A549 (cell line): ENCODE results near the gene CACNA2D2. TPM values are rescaled to one million over a fixed set of nuclear protein-coding genes. Genes with fewer than 3 reads are reported as not detected.

Experiments used
- ATAC-seq, 2 experiments: fragments of 200-7000 bp in 1 of 2; fragments of >200 bp in 1 of 2; cut with Nextera tagmentation in 1 of 2; cut with Tn5 transposase in 1 of 2; 3 replicates each; pipeline versions ENCODE4 v1.8.0 to v1.9.1; 2018 to 2020; ENCODE audit warnings: mild to moderate bottlenecking in 1 of 2, moderate library complexity in 1 of 2
- CTCF ChIA-PET: fragments of 300-600 bp; sonication (Branson Sonifier 250); formaldehyde crosslinking; extraction: SDS; loops from one replicate; lab custom pipeline; 2021; ENCODE audit warnings: antibody characterized with exemption, inconsistent platforms; lab: Yijun Ruan, JAX
- POLR2A ChIA-PET: fragments of 350-600 bp; formaldehyde crosslinking; extraction: SDS; loops from one replicate; lab custom pipeline; 2021; ENCODE audit warnings: antibody characterized with exemption, inconsistent platforms; lab: Yijun Ruan, JAX
- DNase-seq, 2 experiments: peaks; one replicate each; pipeline versions ENCODE4 v3.0.0 to v3.0.0-alpha.2; 2011 to 2016; ENCODE audit warnings: low read depth in 1 of 2, low spot score in 1 of 2
- FAIRE-seq: peaks from 2 replicates; lab custom pipeline; 2011; peaks lifted over from hg19 to GRCh38; lab: Jason Lieb, UNC
- H3K27ac ChIP-seq, 2 experiments: fragments of >200 bp; sonication (Bioruptor Twin); formaldehyde crosslinking; 3 replicates each; pipeline ENCODE4 v1.5.1; 2016 to 2017
- H3K4me1 ChIP-seq: fragments of >200 bp; sonication (Bioruptor Twin); formaldehyde crosslinking; 3 replicates; pipeline ENCODE4 v1.6.1; 2016
- H3K4me2 ChIP-seq: fragments of >200 bp; sonication (Bioruptor Twin); formaldehyde crosslinking; 3 replicates; pipeline ENCODE4 v1.6.1; 2016
- H3K4me3 ChIP-seq: fragments of >200 bp; sonication (Bioruptor Twin); formaldehyde crosslinking; 3 replicates; pipeline ENCODE4 v1.5.1; 2016
- H3K9me3 ChIP-seq: fragments of >200 bp; sonication (Bioruptor Twin); formaldehyde crosslinking; 3 replicates; pipeline ENCODE4 v1.6.1; 2016
- BCL3 ChIP-seq: fragments of >200 bp; sonication (Bioruptor Twin); formaldehyde crosslinking; IDR thresholded peaks from 3 replicates; pipeline ENCODE4 v1.6.1; 2016
- BHLHE40 ChIP-seq: IDR thresholded peaks from 2 replicates; pipeline ENCODE4 v1.6.1; 2012; ENCODE audit warnings: low read depth, low read length, inconsistent platforms
- CBX8 ChIP-seq: fragments of 200-600 bp; sonication (generic); IDR thresholded peaks from 2 replicates; pipeline ENCODE4 v1.6.1; 2016
- CEBPB ChIP-seq, 2 experiments: fragments of >200 bp in 1 of 2; sonication (Bioruptor Twin) in 1 of 2; formaldehyde crosslinking in 1 of 2; IDR thresholded peaks; 2 replicates each; pipeline ENCODE4 v1.6.1; 2012 to 2016
- CHD2 ChIP-seq: fragments of 150-350 bp; IDR thresholded peaks from 2 replicates; pipeline ENCODE4 v1.6.1; 2014; ENCODE audit warnings: low read length; ENCODE audit not compliant: partially characterized antibody
- CTCF ChIP-seq: fragments of >200 bp; sonication (Bioruptor Twin); formaldehyde crosslinking; IDR thresholded peaks from 3 replicates; pipeline ENCODE4 v1.5.1; 2016
- ELK1 ChIP-seq: fragments of 150-350 bp; IDR thresholded peaks from 2 replicates; pipeline ENCODE4 v1.6.1; 2014; ENCODE audit warnings: low read depth, mild to moderate bottlenecking, low read length
- EP300 ChIP-seq, 2 experiments: fragments of >200 bp; sonication (Bioruptor Twin); formaldehyde crosslinking; IDR thresholded peaks; 2 replicates in 1 of 2; 3 replicates in 1 of 2; pipeline ENCODE4 v1.6.1; 2016 to 2017
- GATA3 ChIP-seq: IDR thresholded peaks from 2 replicates; pipeline ENCODE4 v1.6.1; 2012; ENCODE audit warnings: borderline replicate concordance
- HDAC2 ChIP-seq: fragments of 200-600 bp; sonication (generic); IDR thresholded peaks from 2 replicates; pipeline ENCODE4 v1.6.1; 2016
- HES2 ChIP-seq: fragments of >200 bp; sonication (Bioruptor Twin); formaldehyde crosslinking; IDR thresholded peaks from 2 replicates; pipeline ENCODE4 v1.6.1; 2016
- HMGXB4 ChIP-seq: fragments of 250-450 bp; sonication (Bioruptor Pico); IDR thresholded peaks from 2 replicates; pipeline ENCODE4 v1.5.0; 2021; ENCODE audit warnings: mild to moderate bottlenecking, moderate library complexity, borderline replicate concordance
- KDM1A ChIP-seq: fragments of 200-600 bp; sonication (generic); IDR thresholded peaks from 2 replicates; pipeline ENCODE4 v1.6.1; 2016; ENCODE audit warnings: low read depth, mild to moderate bottlenecking
- MAFK ChIP-seq: fragments of 450-650 bp; IDR thresholded peaks from 2 replicates; pipeline ENCODE4 v1.6.1; 2014; ENCODE audit not compliant: partially characterized antibody
- MYC ChIP-seq: IDR thresholded peaks from 2 replicates; pipeline ENCODE4 v1.6.1; 2012; ENCODE audit warnings: mild to moderate bottlenecking, inconsistent platforms, low read length, improper control_type of control experiment, borderline replicate concordance
- PHF8 ChIP-seq: fragments of 200-600 bp; sonication (generic); IDR thresholded peaks from 2 replicates; pipeline ENCODE4 v1.6.1; 2016; ENCODE audit warnings: low read depth, mild to moderate bottlenecking, antibody characterized with exemption, moderate library complexity, borderline replicate concordance
- POLR2A ChIP-seq: IDR thresholded peaks from 2 replicates; pipeline ENCODE4 v1.6.1; 2012; ENCODE audit warnings: mild to moderate bottlenecking, low read length
- POLR2AphosphoS2 ChIP-seq: conservative IDR thresholded peaks from 2 replicates; pipeline ENCODE4 v1.6.1; 2012; ENCODE audit warnings: low read length, improper control_type of control experiment, inconsistent platforms
- RAD21 ChIP-seq, 2 experiments: fragments of >200 bp in 1 of 2; sonication (Bioruptor Twin) in 1 of 2; formaldehyde crosslinking in 1 of 2; IDR thresholded peaks in 1 of 2; conservative IDR thresholded peaks in 1 of 2; 2 replicates in 1 of 2; 3 replicates in 1 of 2; pipeline ENCODE4 v1.6.1; 2012 to 2018; ENCODE audit warnings: inconsistent platforms in 1 of 2
- RFX5 ChIP-seq: fragments of 450-650 bp; IDR thresholded peaks from 2 replicates; pipeline ENCODE4 v1.7.1; 2014; ENCODE audit warnings: antibody characterized with exemption, mild to moderate bottlenecking, moderate library complexity
- USF2 ChIP-seq: fragments of 450-650 bp; IDR thresholded peaks from 2 replicates; pipeline ENCODE4 v1.6.1; 2014; ENCODE audit warnings: antibody characterized with exemption
- ZC3H11A ChIP-seq: fragments of 450-650 bp; IDR thresholded peaks from 2 replicates; pipeline ENCODE4 v1.6.1; 2014; ENCODE audit warnings: antibody characterized with exemption, mild to moderate bottlenecking
- ZFP36 ChIP-seq: fragments of 450-650 bp; IDR thresholded peaks from 2 replicates; pipeline ENCODE4 v1.6.1; 2014; ENCODE audit warnings: borderline replicate concordance; ENCODE audit not compliant: partially characterized antibody
- ZNF302 ChIP-seq: fragments of 250-450 bp; sonication (Bioruptor Pico); IDR thresholded peaks from 2 replicates; pipeline ENCODE4 v1.9.0; 2021; ENCODE audit warnings: inconsistent platforms, mild to moderate bottlenecking, moderate library complexity
- WGBS: methylation state at CpG from one replicate; pipeline ENCODE4 v1.1.6; 2017; ENCODE audit errors: missing lambda C conversion rate; 5-methylcytosine and 5-hydroxymethylcytosine counted together
- polyA plus RNA-seq, 4 experiments: library from polyadenylated mRNA; depleted of rRNA in 3 of 4; stranded (reverse); fragments of >200 nt; fragmentation: RNase III in 1 of 4; extraction: RNeasy Plus Mini Kit Qiagen cat#74134 plus additional on column Dnase treatment in 1 of 4; gene quantifications; 2 replicates in 3 of 4; 3 replicates in 1 of 4; pipeline ENCODE4 v1.2.3, GENCODE V29; 2011 to 2017
- TF ChIP-seq, protein P1 (sequence below): IDR thresholded peaks from 2 replicates; pipeline ENCODE4 v1.6.1; 2012; ENCODE audit warnings: low read depth, borderline replicate concordance
- TF ChIP-seq, protein P2 (sequence below): IDR thresholded peaks from 2 replicates; pipeline ENCODE4 v1.6.1; 2012

CACNA2D2 gene
- polyA plus RNA-seq, 2 of the 4 experiments (the other 2 are of a cell fraction): 0.21 to 0.75 TPM

GRCh38 chr3:50322115-50322385 lies 181.4 kb downstream of the CACNA2D2 start:
- ChIA-PET POLR2A (no interaction called here), CTCF (interaction anchor here (1.0 to 5.1 kb wide), 6 partner anchors 13 to 33 kb away, joined by 3 to 56 read pairs (median 4); partner anchors contain the start of genes HYAL3 and NAA80)
- WGBS: 76% methylated on average over 7 of the region's 14 CpGs
- no peak for DNase-seq
- H3K4me1 ChIP-seq: peaks cover 30% of the 10 kb centered on the region
- FAIRE-seq: no peak
- peak overlapping the region; percentile 98 for H3K4me2 ChIP-seq
- H3K4me3 ChIP-seq: peak overlapping the region; percentile 65
- TF ChIP-seq CHD2 (no peak), HMGXB4 (CRISPR knock-in tag) (no peak), MYC (no peak)
- TF ChIP-seq, protein P1, sequence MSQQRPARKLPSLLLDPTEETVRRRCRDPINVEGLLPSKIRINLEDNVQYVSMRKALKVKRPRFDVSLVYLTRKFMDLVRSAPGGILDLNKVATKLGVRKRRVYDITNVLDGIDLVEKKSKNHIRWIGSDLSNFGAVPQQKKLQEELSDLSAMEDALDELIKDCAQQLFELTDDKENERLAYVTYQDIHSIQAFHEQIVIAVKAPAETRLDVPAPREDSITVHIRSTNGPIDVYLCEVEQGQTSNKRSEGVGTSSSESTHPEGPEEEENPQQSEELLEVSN: no peak
- no peaks in the 10 kb centered on the region for H3K9me3 ChIP-seq
- H3K27ac ChIP-seq: peak overlapping the region; percentile 99 to 100; a peak in 5 of 6 replicates
- no peak for ATAC-seq

DNA sequence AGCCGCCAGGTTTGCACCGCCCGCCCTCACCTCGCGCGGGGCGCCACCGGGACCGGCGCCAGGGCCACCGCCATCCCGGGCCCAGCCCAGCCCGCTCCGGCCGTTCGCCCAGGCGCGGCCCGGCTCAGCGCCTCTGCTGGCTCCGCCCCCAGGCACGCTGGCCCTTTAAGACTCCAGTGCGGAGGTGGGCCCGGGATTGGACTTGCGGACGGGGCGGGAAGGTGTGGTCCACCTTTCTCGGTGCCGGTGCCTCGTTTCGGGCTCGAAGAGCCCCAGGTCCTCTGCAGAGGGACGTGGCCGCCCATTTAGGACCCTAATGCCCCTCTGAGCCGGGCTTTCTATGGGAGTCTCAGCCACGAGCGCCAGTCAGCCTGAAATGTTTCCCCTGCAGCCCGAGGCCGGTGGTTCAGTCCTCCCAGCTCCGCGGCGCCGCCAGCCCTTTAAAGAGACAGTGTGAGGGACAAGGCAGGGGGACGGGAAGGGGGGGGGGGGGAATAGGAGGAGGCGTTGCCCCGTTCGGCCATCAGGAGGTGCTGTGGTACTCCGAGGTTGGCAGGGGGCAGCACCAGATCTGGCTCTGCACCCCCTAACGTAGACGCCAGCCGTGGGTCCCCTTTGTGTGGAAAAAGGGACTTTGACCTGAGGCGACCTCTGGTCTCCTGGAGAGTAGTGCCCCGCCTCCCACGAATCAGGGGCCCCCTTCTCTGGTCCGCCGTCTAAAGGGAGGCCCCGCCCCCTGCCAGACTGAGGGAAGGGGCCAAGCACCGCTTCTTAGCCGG lies 181.9 kb downstream of the CACNA2D2 start:
- 6% methylated on average over 3 of the region's 59 CpGs for WGBS
- ChIA-PET POLR2A (no interaction called here), CTCF (interaction anchor here (0.5 to 5.1 kb wide), 15 partner anchors 8 to 270 kb away, joined by 3 to 56 read pairs (median 3); partner anchors contain the start of genes HYAL3 and NAA80)
- no peak for FAIRE-seq
- Histone ChIP-seq H3K4me2 (peak overlapping the region; percentile 98), H3K4me1 (peaks cover 30% of the 10 kb centered on the region), H3K4me3 (peak overlapping the region; percentile 65), H3K27ac (peak overlapping the region; percentile 99 to 100), H3K9me3 (no peaks in the 10 kb centered on the region)
- peak; percentile 80 to 85 for ATAC-seq
- peak; percentile 68 to 88 for DNase-seq
- TF ChIP-seq POLR2A: peak; percentile 50
- no peak for TF ChIP-seq KDM1A
- TF ChIP-seq BHLHE40: peak; percentile 44; the same call in 1 of the 2 replicates
- TF ChIP-seq GATA3: peak; percentile 69
- TF ChIP-seq, protein P2, sequence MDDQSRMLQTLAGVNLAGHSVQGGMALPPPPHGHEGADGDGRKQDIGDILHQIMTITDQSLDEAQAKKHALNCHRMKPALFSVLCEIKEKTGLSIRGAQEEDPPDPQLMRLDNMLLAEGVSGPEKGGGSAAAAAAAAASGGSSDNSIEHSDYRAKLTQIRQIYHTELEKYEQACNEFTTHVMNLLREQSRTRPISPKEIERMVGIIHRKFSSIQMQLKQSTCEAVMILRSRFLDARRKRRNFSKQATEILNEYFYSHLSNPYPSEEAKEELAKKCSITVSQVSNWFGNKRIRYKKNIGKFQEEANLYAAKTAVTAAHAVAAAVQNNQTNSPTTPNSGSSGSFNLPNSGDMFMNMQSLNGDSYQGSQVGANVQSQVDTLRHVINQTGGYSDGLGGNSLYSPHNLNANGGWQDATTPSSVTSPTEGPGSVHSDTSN: no peak
- no peak for TF ChIP-seq HES2
- TF ChIP-seq ZFP36: no peak
- TF ChIP-seq CTCF: peak; percentile 42; the same call in 2 of the 3 replicates
- no peak for TF ChIP-seq MAFK
- no peak for TF ChIP-seq ELK1
- no peak; the same call in 1 of the 2 replicates for TF ChIP-seq PHF8
- TF ChIP-seq CBX8: no peak
- 0 out of 3 replicates have a peak, but pooled peaks have one; percentile 49 for TF ChIP-seq BCL3
- TF ChIP-seq EP300 (IDR thresholded peaks at IDR 0.05): no peak
- TF ChIP-seq MYC: no peak; the same call in 1 of the 2 replicates
- TF ChIP-seq HDAC2: no peak
- TF ChIP-seq RFX5: no peak
- TF ChIP-seq ZC3H11A: no peak
- TF ChIP-seq USF2: no peak
- TF ChIP-seq CEBPB (IDR thresholded peaks at IDR 0.05): no peak
- no peak for TF ChIP-seq POLR2AphosphoS2
- TF ChIP-seq RAD21 (conservative IDR thresholded peaks at IDR 0.05 in 1 of 2, IDR thresholded peaks at IDR 0.05 in 1 of 2): no peak
- no peak for TF ChIP-seq ZNF302
